GM19372 (cell line): ENCODE measurements around the gene SLC30A1.

ENCODE experiments used
- ATAC-seq: cut with Tn5 transposase; IDR thresholded peaks from one replicate; pipeline ENCODE4 v1.9.1; 2021; ENCODE audit warnings: mild to moderate bottlenecking, low read depth, moderate library complexity; ENCODE audit not compliant: unreplicated experiment

SLC30A1 gene

DNA sequence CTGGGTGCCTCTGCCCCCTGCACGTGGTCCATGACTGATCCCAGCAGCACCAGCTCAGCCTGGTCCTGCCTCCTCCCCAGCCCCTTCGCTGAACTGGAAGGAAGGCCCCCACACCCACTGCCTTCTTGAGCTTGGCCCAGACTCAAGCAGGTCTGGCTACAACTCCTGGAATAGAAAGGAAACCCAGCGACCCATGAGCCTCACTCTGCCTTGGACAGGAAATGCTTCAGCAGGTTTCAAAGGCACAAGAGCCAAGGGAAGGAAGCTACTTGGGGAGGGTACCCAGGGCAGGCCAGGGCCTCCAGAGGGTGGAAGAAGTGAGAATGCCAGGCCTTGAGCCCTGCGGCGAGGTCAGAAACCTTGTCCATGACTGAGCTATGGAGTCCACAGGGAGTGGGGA is 51.1 kb downstream of the SLC30A1 start:
- no peak for ATAC-seq

DNA sequence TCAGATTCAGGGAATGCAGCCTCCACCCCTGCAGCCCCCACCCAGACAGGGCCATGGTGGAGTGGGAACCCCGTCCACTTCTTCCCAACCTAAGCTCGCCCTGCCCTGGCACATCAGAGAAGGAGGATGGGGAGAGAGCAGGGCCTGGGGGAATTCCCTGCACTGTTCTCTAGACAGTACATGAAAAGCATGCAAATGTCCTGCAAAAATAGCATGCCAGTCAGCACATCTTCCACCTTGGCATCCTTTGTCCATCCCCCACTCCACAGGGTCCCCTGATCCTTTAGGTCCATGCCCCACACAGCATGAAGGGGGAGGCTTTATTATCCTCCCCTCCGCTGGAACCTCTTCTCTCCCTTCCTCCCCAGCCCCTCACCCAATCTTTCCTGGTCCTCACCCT is 52.0 kb downstream of the SLC30A1 start:
- peak; percentile 73 for ATAC-seq

DNA sequence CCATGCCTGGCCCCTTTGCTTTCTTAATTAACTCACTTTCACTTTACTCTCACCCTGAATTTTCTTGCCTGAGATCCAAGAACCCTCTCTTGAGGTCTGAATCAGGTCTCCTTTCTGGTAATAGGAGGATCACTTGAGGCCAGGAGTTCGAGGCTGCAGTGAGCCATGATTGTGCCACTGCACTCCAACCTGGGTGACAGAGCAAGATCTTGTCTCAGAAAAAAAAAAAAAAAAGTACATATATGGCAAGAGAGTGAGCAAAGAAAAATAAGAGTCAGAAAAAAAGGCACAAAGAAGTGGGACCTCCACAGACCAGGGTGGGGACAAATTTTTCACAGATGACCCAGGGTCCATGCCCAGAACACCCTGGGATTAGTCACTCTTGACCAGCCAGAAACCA is 52.9 kb downstream of the SLC30A1 start:
- no peak for ATAC-seq

DNA sequence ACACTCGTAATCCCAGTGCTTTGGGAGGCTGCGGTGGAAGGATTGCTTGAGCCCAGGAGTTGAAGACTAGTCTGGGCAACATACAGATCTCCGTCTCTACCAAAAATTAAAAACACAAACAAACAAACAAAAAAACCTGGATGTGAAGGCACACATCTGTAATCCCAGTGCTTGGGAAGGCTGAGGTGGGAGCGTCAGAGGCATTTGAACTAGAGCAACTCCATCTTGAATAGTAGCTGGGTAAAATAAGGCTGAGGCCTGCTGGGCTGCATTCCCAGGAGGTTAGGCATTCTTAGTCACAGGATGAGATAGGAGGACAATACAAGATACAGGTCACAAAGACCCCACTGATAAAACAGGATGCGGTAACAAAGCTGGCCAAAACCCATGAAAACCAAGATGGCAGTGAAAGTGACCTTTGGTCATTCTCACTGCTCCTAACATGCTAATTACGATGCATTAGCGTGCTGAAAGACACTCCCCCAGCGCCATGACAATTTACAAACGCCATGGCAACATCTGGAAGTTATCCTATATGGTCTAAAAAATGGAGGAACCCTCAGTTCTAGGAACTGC is 53.8 kb downstream of the SLC30A1 start:
- no peak for ATAC-seq

DNA sequence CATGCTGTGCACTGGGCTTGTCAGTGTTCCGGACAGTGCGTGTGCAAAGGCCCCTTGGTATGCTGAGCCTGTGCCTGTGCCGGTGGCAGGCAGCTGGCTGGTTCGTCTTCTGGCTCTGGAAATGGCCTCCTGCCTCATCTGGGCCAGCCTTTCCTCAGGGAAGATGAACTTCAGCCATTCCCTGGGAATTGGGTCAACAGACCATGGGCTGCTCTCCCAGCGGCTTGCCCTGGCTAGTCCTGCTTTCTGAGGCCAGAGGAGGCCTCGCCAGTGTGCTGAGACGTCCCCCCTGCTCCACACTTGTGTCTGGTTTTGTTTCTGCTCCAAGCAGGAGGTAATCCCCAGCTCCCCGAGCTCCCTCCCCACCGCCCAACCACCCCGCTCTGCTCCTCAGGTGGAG is 54.4 kb downstream of the SLC30A1 start:
- ATAC-seq = no peak

DNA sequence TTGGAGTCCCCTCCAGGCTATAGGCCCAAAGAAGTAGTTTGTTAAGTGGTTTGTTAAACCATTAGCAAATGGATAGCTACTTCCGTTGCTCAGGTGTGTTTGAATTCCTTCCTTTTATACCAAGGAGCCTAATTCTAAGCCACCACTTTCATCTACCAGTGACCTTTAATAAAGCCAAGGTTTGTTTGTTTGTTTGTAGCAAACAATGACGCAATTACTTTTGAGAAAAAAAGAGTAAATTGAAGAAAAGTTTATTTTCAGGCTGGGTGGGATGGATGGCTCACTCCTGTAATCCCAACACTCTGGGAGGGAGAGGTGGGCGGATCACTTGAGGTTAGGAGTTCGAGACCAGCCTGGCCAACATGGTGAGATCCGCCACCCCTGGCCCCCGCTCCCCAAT is 56.2 kb downstream of the SLC30A1 start:
- no peak for ATAC-seq
